GM12878 (cell line): ENCODE results near the gene LPAR3. TPM values are rescaled to one million over a fixed set of nuclear protein-coding genes. Genes with fewer than 3 reads are reported as not detected.

Source experiments
- ATAC-seq: fragments of 200-7000 bp; cut with Tn5 transposase; 3 replicates; pipeline ENCODE4 v1.9.1; 2020; ENCODE audit warnings: mild to moderate bottlenecking, moderate library complexity
- BruUV-seq: library from RNA; stranded (reverse); fragments of 400-500 nt; replicated peaks from 2 replicates; lab custom pipeline; 2021; lab: Mats Ljungman, UMichigan
- CTCF ChIA-PET: fragments of 300-600 bp; sonication (Branson Sonifier 250); formaldehyde crosslinking; extraction: SDS; loops from one replicate; lab custom pipeline; 2021; ENCODE audit warnings: inconsistent platforms; lab: Yijun Ruan, JAX
- POLR2A ChIA-PET: fragments of 350-600 bp; formaldehyde crosslinking; extraction: SDS; loops from one replicate; lab custom pipeline; 2021; ENCODE audit warnings: inconsistent platforms; lab: Charles Lee
- RAD21 ChIA-PET: fragments of 300-600 bp; sonication (Branson Sonifier 250); formaldehyde crosslinking; loops from one replicate; lab custom pipeline; 2023; ENCODE audit warnings: antibody characterized with exemption; ENCODE audit not compliant: unreplicated experiment; lab: Charles Lee
- SMC1A ChIA-PET: fragments of 300-600 bp; sonication (Branson Sonifier 250); formaldehyde crosslinking; loops from one replicate; lab custom pipeline; 2023; ENCODE audit not compliant: unreplicated experiment, uncharacterized antibody; lab: Charles Lee
- DNase-seq: peaks from one replicate; pipeline ENCODE4 v3.0.0-alpha.2; 2011; ENCODE audit warnings: low read depth, low spot score
- FAIRE-seq: peaks from 3 replicates; lab custom pipeline; 2011; peaks lifted over from hg19 to GRCh38; lab: Jason Lieb, UNC
- H2AFZ ChIP-seq: 2 replicates; pipeline ENCODE4 v1.6.0; 2011; ENCODE audit warnings: low read depth, low read length, control low read depth; ENCODE audit not compliant: control insufficient read depth
- H3K27ac ChIP-seq: 2 replicates; pipeline ENCODE4 v1.5.1; 2011; ENCODE audit warnings: control low read depth; ENCODE audit not compliant: control insufficient read depth, insufficient read depth
- H3K27me3 ChIP-seq, 2 experiments: replicated peaks in 1 of 2; 2 replicates each; pipeline versions ENCODE4 v1.6.0 to v1.6.1; 2011; ENCODE audit warnings: low read length in 1 of 2; ENCODE audit not compliant: control insufficient read depth in 2 of 2, insufficient read depth in 2 of 2
- H3K36me3 ChIP-seq, 2 experiments: 2 replicates each; pipeline ENCODE4 v1.5.1; 2011; ENCODE audit warnings: low read length in 1 of 2; ENCODE audit not compliant: control insufficient read depth in 2 of 2, insufficient read depth in 2 of 2
- H3K4me1 ChIP-seq: 2 replicates; pipeline ENCODE4 v1.6.1; 2011; ENCODE audit warnings: mild to moderate bottlenecking, low read length, moderate library complexity, mixed read lengths; ENCODE audit not compliant: control insufficient read depth, insufficient read depth
- H3K4me2 ChIP-seq: 2 replicates; pipeline ENCODE4 v1.6.0; 2011; ENCODE audit warnings: control low read depth; ENCODE audit not compliant: control insufficient read depth, insufficient read depth
- H3K4me3 ChIP-seq: fragments of 200-600 bp; sonication (generic); 2 replicates; pipeline ENCODE4 v1.5.1; 2016
- H3K79me2 ChIP-seq: 2 replicates; pipeline ENCODE4 v1.6.0; 2011; ENCODE audit warnings: low read length; ENCODE audit not compliant: control insufficient read depth, insufficient read depth
- H3K9ac ChIP-seq: 2 replicates; pipeline ENCODE4 v1.8.0; 2011; ENCODE audit warnings: low read length, control low read depth, mixed read lengths; ENCODE audit not compliant: control insufficient read depth, insufficient read depth
- H3K9me3 ChIP-seq: replicated peaks from 3 replicates; pipeline ENCODE4 v1.5.1; 2011; ENCODE audit warnings: mild to moderate bottlenecking, low read length; ENCODE audit not compliant: control insufficient read depth, insufficient read depth
- H4K20me1 ChIP-seq: 2 replicates; pipeline ENCODE4 v1.6.0; 2011; ENCODE audit not compliant: control insufficient read depth, insufficient read depth
- BCL11A ChIP-seq: IDR thresholded peaks from 2 replicates; pipeline ENCODE4 v1.6.1; 2011; ENCODE audit warnings: low read depth, low read length
- HDGF ChIP-seq: fragments of 450-650 bp; IDR thresholded peaks from 2 replicates; pipeline ENCODE4 v1.6.1; 2016; ENCODE audit warnings: antibody characterized with exemption
- NR2C2 ChIP-seq: IDR thresholded peaks from 2 replicates; pipeline ENCODE4 v1.6.1; 2011; ENCODE audit warnings: borderline replicate concordance, low read depth; ENCODE audit not compliant: control insufficient read depth, insufficient read length
- RUNX3 ChIP-seq: IDR thresholded peaks from 2 replicates; pipeline ENCODE4 v1.6.1; 2012; ENCODE audit warnings: low read length, inconsistent platforms
- SREBF1 ChIP-seq: IDR thresholded peaks from 2 replicates; pipeline ENCODE4 v1.6.1; 2012; ENCODE audit warnings: mild to moderate bottlenecking, low read length
- SREBF2 ChIP-seq: IDR thresholded peaks from 2 replicates; pipeline ENCODE4 v1.6.1; 2012; ENCODE audit warnings: mild to moderate bottlenecking, low read length
- ZNF207 ChIP-seq: fragments of 450-650 bp; IDR thresholded peaks from 2 replicates; pipeline ENCODE4 v1.6.1; 2014; ENCODE audit warnings: antibody characterized with exemption, mild to moderate bottlenecking, borderline replicate concordance
- ZNF217 ChIP-seq: fragments of 450-650 bp; IDR thresholded peaks from 2 replicates; pipeline ENCODE4 v1.6.1; 2017; ENCODE audit warnings: antibody characterized with exemption, mild to moderate bottlenecking
- WGBS: methylation state at CpG from one replicate; pipeline ENCODE4 v1.1.6; 2016; ENCODE audit warnings: low lambda C conversion rate; ENCODE audit not compliant: insufficient replicate concordance, insufficient coverage; ENCODE audit errors: missing lambda C conversion rate; 5-methylcytosine and 5-hydroxymethylcytosine counted together
- in situ Hi-C: fragments of 300-500 bp; cut with MboI; formaldehyde crosslinking; loops from 9 replicates; pipeline ENCODE4 v1.14.3; 2018; ENCODE audit warnings: mixed read lengths
- intact Hi-C: fragments of 100-400 bp; cut with micrococcal nuclease; formaldehyde crosslinking; loops from one replicate; pipeline ENCODE4 v1.14.2; 2022; ENCODE audit not compliant: unreplicated experiment
- polyA plus RNA-seq, 11 experiments: library from polyadenylated mRNA; depleted of rRNA in 4 of 11; unstranded in 6 of 11; stranded (reverse) in 5 of 11; fragments of >200 nt; fragmentation: Nextera tagmentation in 4 of 11; fragmentation: Illumina TruSeq in 1 of 11; extraction: Ambion mirVana in 4 of 11; extraction: Trizol in 1 of 11; gene quantifications; 1 replicate in 1 of 11; 2 replicates in 10 of 11; pipeline versions ENCODE4 v1.2.1 to v1.2.3, GENCODE V29; 2011 to 2016; ENCODE audit warnings: inconsistent platforms in 2 of 11, missing spikeins in 2 of 11, low read depth in 1 of 11
- total RNA-seq, 4 experiments: library from RNA; depleted of rRNA in 3 of 4; stranded (reverse); fragments of >200 nt in 3 of 4; fragmentation: Illumina TruSeq in 1 of 4; extraction: Trizol in 1 of 4; gene quantifications; 2 replicates each; pipeline versions ENCODE4 v1.2.1 to v1.2.3, GENCODE V29; 2013 to 2021
- TF ChIP-seq, protein P1 (sequence below): fragments of 450-650 bp; IDR thresholded peaks from 2 replicates; pipeline ENCODE4 v1.6.1; 2016; ENCODE audit warnings: mild to moderate bottlenecking, moderate library complexity, borderline replicate concordance
- TF ChIP-seq, protein P2 (sequence below): fragments of 450-650 bp; IDR thresholded peaks from 2 replicates; pipeline ENCODE4 v1.6.1; 2017; ENCODE audit warnings: mild to moderate bottlenecking, low read depth, inconsistent platforms; ENCODE audit not compliant: poor library complexity, severe bottlenecking

LPAR3 gene
- total and polyA plus RNA-seq, 10 of the 15 experiments (the other 5 are each of a cell fraction or from before 2014, with no cell fraction given), result 0.03 to 0.31 (median 0.09) TPM; not detected in 3

DNA sequence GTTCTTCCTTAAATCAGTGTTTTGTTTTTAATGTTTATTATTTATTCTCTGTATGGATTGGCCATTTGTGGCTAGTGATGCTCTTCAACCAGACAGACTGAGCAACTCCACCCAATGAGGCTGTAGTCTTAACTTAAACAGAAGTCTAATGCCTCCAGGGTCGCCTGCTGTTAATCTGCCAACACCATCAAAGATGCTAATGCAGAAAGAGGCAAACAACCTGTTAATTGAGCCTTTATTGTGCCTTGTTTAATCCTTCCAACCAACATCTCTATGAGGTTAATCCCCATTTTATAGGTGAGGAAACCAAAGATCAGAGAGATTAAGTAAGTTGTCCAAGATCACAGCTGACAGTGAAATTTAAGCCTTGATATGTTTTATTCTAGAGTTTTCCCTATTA, 123.4 kb downstream of the LPAR3 start:
- RAD21 ChIA-PET, result no interaction called here

More for the DNA sequence above, 123.4 kb downstream of the LPAR3 start:
- WGBS, result 0% methylated on average over 1 of the region's 1 CpG
- no TSS peak for BruUV-seq
- Histone ChIP-seq H3K9me3 (no peaks in the 10 kb centered on the region), H2AFZ (no peak overlapping the region), H3K79me2 (no peaks in the 10 kb centered on the region), H3K4me1 (no peaks in the 10 kb centered on the region), H3K9ac (no peak overlapping the region), H4K20me1 (no peaks in the 10 kb centered on the region), H3K27ac (no peak overlapping the region), H3K36me3 (no peaks in the 10 kb centered on the region), H3K4me2 (no peak overlapping the region), H3K4me3 (no peak overlapping the region), H3K27me3 (peaks cover 0 to 4% of the 10 kb centered on the region in 2 experiments; a peak in 3 of 4 replicates)
- no peak for ATAC-seq
- TF ChIP-seq HDGF (no peak), NR2C2 (no peak), SREBF1 (no peak), BCL11A (no peak), ZNF217 (no peak), ZNF207 (no peak), SREBF2 (no peak), RUNX3 (no peak)
- TF ChIP-seq, protein P1, sequence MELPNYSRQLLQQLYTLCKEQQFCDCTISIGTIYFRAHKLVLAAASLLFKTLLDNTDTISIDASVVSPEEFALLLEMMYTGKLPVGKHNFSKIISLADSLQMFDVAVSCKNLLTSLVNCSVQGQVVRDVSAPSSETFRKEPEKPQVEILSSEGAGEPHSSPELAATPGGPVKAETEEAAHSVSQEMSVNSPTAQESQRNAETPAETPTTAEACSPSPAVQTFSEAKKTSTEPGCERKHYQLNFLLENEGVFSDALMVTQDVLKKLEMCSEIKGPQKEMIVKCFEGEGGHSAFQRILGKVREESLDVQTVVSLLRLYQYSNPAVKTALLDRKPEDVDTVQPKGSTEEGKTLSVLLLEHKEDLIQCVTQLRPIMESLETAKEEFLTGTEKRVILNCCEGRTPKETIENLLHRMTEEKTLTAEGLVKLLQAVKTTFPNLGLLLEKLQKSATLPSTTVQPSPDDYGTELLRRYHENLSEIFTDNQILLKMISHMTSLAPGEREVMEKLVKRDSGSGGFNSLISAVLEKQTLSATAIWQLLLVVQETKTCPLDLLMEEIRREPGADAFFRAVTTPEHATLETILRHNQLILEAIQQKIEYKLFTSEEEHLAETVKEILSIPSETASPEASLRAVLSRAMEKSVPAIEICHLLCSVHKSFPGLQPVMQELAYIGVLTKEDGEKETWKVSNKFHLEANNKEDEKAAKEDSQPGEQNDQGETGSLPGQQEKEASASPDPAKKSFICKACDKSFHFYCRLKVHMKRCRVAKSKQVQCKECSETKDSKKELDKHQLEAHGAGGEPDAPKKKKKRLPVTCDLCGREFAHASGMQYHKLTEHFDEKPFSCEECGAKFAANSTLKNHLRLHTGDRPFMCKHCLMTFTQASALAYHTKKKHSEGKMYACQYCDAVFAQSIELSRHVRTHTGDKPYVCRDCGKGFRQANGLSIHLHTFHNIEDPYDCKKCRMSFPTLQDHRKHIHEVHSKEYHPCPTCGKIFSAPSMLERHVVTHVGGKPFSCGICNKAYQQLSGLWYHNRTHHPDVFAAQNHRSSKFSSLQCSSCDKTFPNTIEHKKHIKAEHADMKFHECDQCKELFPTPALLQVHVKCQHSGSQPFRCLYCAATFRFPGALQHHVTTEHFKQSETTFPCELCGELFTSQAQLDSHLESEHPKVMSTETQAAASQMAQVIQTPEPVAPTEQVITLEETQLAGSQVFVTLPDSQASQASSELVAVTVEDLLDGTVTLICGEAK, result no peak
- TF ChIP-seq, protein P2, sequence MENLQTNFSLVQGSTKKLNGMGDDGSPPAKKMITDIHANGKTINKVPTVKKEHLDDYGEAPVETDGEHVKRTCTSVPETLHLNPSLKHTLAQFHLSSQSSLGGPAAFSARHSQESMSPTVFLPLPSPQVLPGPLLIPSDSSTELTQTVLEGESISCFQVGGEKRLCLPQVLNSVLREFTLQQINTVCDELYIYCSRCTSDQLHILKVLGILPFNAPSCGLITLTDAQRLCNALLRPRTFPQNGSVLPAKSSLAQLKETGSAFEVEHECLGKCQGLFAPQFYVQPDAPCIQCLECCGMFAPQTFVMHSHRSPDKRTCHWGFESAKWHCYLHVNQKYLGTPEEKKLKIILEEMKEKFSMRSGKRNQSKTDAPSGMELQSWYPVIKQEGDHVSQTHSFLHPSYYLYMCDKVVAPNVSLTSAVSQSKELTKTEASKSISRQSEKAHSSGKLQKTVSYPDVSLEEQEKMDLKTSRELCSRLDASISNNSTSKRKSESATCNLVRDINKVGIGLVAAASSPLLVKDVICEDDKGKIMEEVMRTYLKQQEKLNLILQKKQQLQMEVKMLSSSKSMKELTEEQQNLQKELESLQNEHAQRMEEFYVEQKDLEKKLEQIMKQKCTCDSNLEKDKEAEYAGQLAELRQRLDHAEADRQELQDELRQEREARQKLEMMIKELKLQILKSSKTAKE, result no peak
- SMC1A ChIA-PET, result interaction anchor here (0.9 to 1.6 kb wide), 3 partner anchors 10 to 166 kb away, joined by 3 to 5 read pairs (median 4); no protein-coding TSS in a partner anchor
- no peak for DNase-seq
- CTCF ChIA-PET, result interaction anchor here (2.0 to 2.4 kb wide), 2 partner anchors 13 to 165 kb away, joined by 7 to 8 read pairs; no protein-coding TSS in a partner anchor
- POLR2A ChIA-PET, result no interaction called here
- FAIRE-seq, result no peak
- intact Hi-C loops (loop anchor here (5.0 kb wide), 2 partner anchors 332 to 862 kb away; no protein-coding TSS in a partner anchor), in situ Hi-C loops (loop anchor here (25.0 kb wide), 2 partner anchors 632 to 857 kb away; partner anchors contain the start of gene PRKACB)
